Spleen (tissue), 7 donors: ENCODE results near the gene HOMEZ.

Experiments used
- CTCF ChIP-seq, 11 experiments: fragments of 200-600 bp in 7 of 11; fragments of 450-650 bp in 4 of 11; sonication (generic) in 4 of 11; IDR thresholded peaks in 8 of 11; conservative IDR thresholded peaks in 3 of 11; 1 replicate in 7 of 11; 2 replicates in 4 of 11; pipeline versions ENCODE4 v1.4.0 to v1.8.0; 2016 to 2021; ENCODE audit warnings: antibody characterized with exemption in 11 of 11, inconsistent platforms in 4 of 11, mild to moderate bottlenecking in 1 of 11
- POLR2A ChIP-seq, 3 donors: fragments of 450-650 bp; IDR thresholded peaks; one replicate each; pipeline ENCODE4 v1.5.1; 2017; ENCODE audit warnings: antibody characterized with exemption in 3 of 3, mild to moderate bottlenecking in 1 of 3
- donor health status: DM: no; HTN: no; CAD: no; lungs with moderate emphysema.
- donor health status: DM: no; HTN: no; CAD: no.
- donor health status: DM: no; HTN: no; CAD: no.

- TF ChIP-seq POLR2A (IDR thresholded peaks at IDR 0.05) = no peak
- no peak for TF ChIP-seq CTCF (IDR thresholded peaks at IDR 0.05 in 8 of 11, conservative IDR thresholded peaks at IDR 0.05 in 3 of 11)
These were observed 1.1 kb upstream of the HOMEZ start for GRCh38 chr14:23286902-23287479.
